Upper lobe of left lung (tissue), 4 donors: ENCODE measurements around the gene PAAF1.

Experiments used
- POLR2A ChIP-seq, 4 donors: fragments of 450-650 bp; IDR thresholded peaks; one replicate each; pipeline ENCODE4 v1.5.1; 2016 to 2017; ENCODE audit warnings: antibody characterized with exemption in 4 of 4, mild to moderate bottlenecking in 2 of 4
- POLR2AphosphoS5 ChIP-seq, 2 donors: sonication (generic); formaldehyde crosslinking; IDR thresholded peaks; one replicate each; pipeline ENCODE4 v1.5.1; 2017; ENCODE audit warnings: antibody characterized with exemption in 2 of 2
- TF ChIP-seq, protein P1 (sequence below), 6 experiments: fragments of 450-650 bp in 4 of 6; fragments of 200-600 bp in 2 of 6; sonication (generic) in 2 of 6; IDR thresholded peaks; one replicate each; pipeline ENCODE4 v1.5.1; 2016 to 2019; ENCODE audit warnings: antibody characterized with exemption in 6 of 6

DNA sequence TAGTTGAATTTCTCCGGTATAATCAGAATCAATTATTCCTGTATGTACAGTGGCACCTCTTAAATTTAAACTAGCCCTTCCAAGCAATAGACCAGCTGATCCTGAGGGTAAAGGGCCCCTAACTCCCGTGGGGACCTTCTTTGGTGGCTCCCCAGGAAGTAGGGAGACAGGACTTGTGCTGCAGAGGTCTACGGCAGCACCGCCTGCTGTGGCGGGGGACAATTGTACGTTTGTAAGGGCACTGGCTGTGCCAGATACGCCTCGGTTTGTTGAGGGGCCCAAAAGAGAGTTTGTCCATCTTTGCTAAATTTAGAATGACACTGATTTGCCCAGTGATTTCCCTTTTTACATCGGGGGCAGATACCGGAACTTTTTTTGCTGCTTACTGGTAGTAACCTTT, 68.1 kb downstream of the PAAF1 start:
- TF ChIP-seq, protein P1, sequence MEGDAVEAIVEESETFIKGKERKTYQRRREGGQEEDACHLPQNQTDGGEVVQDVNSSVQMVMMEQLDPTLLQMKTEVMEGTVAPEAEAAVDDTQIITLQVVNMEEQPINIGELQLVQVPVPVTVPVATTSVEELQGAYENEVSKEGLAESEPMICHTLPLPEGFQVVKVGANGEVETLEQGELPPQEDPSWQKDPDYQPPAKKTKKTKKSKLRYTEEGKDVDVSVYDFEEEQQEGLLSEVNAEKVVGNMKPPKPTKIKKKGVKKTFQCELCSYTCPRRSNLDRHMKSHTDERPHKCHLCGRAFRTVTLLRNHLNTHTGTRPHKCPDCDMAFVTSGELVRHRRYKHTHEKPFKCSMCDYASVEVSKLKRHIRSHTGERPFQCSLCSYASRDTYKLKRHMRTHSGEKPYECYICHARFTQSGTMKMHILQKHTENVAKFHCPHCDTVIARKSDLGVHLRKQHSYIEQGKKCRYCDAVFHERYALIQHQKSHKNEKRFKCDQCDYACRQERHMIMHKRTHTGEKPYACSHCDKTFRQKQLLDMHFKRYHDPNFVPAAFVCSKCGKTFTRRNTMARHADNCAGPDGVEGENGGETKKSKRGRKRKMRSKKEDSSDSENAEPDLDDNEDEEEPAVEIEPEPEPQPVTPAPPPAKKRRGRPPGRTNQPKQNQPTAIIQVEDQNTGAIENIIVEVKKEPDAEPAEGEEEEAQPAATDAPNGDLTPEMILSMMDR (IDR thresholded peaks at IDR 0.05), result no peak
- TF ChIP-seq POLR2AphosphoS5 (IDR thresholded peaks at IDR 0.05) (no peak), POLR2A (IDR thresholded peaks at IDR 0.05) (no peak)
